ENCODE measurements around the gene EXOC4. TPM values are rescaled to one million over a fixed set of nuclear protein-coding genes. Genes with fewer than 3 reads are reported as not detected.

EXOC4 gene
- total RNA-seq, 1 donor from 2014 or later = 103 TPM

DNA sequence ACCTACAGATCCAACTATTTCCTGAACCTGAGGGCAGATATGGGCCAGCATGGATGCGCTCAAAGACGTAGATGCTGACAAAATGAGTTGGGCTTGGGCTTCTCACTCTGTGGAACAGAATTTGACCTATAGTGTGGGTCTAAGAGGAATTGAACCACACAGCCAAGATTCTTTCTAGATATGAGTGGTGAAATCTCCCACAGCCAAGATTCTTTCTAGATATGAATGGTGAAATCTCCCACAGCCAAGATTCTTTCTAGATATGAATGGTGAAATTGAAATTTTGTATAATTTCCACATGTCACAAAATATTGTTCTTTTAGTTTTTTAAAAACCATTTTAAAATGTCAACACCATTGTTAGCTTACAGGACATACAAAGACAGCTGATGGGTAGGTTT lies 658.8 kb downstream of the EXOC4 start:
- no peak overlapping the region for H3K4me3 Mint-ChIP-seq

DNA sequence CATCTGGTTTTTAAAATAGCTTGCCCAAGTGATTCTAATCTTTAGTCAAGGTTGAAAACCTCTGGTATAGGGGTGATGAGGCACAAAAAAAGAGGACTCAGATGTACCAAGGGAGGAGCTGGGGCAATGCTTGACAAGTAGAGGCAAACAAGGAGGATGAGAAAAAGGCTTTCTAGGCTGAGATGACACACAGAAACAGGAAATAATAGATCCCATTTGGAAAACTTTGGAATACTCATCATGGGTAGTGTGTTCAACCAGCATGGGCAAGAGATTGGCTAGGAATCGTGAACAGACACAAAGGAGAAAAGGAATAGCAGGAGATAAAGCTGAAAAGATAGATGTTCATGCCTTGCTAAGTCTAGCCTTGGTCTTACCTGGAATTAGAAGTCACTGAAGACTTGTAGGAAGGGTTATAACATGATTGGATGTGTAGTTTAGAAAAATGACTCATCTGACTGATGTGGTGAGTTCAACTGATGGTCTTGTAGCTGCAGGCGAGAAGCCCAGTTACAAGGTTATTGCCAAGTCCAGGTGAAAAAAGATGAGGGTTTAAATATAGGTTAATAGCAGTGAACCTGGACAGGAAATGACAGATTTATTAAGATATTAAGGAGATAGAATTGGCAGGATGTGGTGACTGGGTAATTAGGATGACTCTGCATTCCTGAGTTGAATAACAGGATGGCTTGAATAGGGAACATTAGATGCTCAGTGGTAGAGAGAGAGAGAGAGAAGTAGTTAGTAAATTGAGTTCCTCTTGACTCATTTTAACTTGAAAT lies 660.2 kb downstream of the EXOC4 start:
- Mint-ChIP-seq H3K36me3 (ENCODE audit: low read depth) (peaks cover 24% of the 10 kb centered on the region), H3K4me3 (no peak overlapping the region), H3K27ac (no peak overlapping the region), H3K9me3 (no peaks in the 10 kb centered on the region), H3K4me1 (no peaks in the 10 kb centered on the region), H3K27me3 (no peaks in the 10 kb centered on the region)
- intact Hi-C loops (cut with micrococcal nuclease) = no loop called here
- ATAC-seq (ENCODE audit: low read depth) (no peak), DNase-seq (no peak)
- TF ChIP-seq, protein P1, sequence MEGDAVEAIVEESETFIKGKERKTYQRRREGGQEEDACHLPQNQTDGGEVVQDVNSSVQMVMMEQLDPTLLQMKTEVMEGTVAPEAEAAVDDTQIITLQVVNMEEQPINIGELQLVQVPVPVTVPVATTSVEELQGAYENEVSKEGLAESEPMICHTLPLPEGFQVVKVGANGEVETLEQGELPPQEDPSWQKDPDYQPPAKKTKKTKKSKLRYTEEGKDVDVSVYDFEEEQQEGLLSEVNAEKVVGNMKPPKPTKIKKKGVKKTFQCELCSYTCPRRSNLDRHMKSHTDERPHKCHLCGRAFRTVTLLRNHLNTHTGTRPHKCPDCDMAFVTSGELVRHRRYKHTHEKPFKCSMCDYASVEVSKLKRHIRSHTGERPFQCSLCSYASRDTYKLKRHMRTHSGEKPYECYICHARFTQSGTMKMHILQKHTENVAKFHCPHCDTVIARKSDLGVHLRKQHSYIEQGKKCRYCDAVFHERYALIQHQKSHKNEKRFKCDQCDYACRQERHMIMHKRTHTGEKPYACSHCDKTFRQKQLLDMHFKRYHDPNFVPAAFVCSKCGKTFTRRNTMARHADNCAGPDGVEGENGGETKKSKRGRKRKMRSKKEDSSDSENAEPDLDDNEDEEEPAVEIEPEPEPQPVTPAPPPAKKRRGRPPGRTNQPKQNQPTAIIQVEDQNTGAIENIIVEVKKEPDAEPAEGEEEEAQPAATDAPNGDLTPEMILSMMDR (IDR thresholded peaks at IDR 0.05) = no peak
- ChIA-PET CTCF (no interaction called here), POLR2A (no interaction called here)

More for the DNA sequence above, 658.8 kb downstream of the EXOC4 start:
- TF ChIP-seq, protein P1 (IDR thresholded peaks at IDR 0.05) = no peak
- DNase-seq = no peak
- intact Hi-C loops (cut with micrococcal nuclease) = no loop called here
- Mint-ChIP-seq H3K27ac (no peak overlapping the region), H3K27me3 (no peaks in the 10 kb centered on the region), H3K4me1 (no peaks in the 10 kb centered on the region), H3K9me3 (no peaks in the 10 kb centered on the region), H3K36me3 (ENCODE audit: low read depth) (peaks cover 17% of the 10 kb centered on the region)
- POLR2A ChIA-PET = no interaction called here
- CTCF ChIA-PET = no interaction called here
- no peak for ATAC-seq (ENCODE audit: low read depth)

DNA sequence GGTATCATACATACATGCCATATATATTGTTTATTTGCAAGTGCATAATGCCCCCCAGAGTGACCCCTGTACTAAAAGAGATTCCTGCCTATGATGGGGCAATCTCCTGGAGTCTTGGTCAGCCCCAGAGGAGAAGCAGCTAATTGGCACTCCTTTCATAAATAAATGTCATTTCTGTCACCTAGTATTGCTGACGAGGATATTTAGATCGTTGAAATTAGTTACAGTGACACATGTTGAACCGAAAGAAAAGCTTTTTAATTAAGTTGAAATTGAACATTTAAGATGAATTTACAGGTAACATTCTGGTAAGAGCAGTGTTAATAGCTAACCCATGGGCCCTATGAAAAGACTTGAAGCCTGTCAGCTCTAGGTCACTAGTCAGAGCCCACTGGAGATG lies 663.7 kb downstream of the EXOC4 start:
- TF ChIP-seq, protein P1 (IDR thresholded peaks at IDR 0.05) = no peak
- no peak for DNase-seq
- H3K4me1 Mint-ChIP-seq = no peaks in the 10 kb centered on the region
- H3K27me3 Mint-ChIP-seq = no peaks in the 10 kb centered on the region
- ChIA-PET CTCF (no interaction called here), POLR2A (no interaction called here)
- peaks cover 48% of the 10 kb centered on the region for H3K36me3 Mint-ChIP-seq (ENCODE audit: low read depth)
- peaks cover 14% of the 10 kb centered on the region for H3K9me3 Mint-ChIP-seq
- no peak for ATAC-seq (ENCODE audit: low read depth)
- intact Hi-C loops (cut with micrococcal nuclease) = no loop called here
- no peak overlapping the region for H3K4me3 Mint-ChIP-seq
- H3K27ac Mint-ChIP-seq = no peak overlapping the region

DNA sequence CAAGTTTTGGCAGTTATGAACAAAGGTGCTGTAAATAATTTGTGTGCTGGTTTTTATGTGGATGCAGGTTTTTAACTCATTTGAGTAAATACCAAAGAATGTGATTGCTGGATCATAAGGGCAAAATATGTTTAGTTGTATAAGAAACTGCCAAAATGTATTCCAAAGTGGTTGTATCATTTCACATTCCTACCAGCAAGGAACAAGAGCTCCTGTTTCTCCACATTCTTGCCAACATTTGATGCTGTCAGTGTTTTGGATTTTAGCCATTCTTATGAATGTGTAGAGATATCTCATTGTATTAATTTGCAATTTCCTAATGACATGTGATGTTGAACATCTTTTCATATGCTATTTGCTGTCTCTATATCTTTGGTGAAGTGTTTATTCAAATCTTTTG lies 666.9 kb downstream of the EXOC4 start:
- H3K36me3 Mint-ChIP-seq (ENCODE audit: low read depth) = peaks cover 55% of the 10 kb centered on the region

DNA sequence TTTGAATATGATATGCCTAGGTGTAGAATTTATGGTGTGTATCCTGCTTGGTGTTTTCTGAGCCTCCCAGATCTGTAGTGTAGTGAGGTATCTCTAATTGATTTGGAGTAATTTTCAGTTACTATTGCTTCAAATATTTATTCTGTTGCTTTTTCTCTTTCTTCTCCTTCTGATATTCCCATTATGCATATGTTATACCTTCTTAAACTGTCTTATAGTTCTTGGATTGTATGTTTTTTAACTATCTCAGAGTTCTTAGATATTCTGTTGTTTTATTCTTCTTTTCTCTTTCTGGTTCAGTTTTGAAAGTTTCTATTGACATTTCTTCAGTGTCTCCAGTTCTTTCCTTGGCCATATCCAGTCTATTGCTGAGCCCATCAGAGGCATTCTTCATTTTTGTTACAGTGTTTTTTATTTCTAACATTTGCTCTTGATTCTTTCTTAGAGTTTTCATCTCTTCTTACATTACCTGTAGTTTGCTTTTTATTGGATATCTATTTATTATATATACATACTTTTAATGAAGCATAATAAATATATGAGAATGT lies 668.8 kb downstream of the EXOC4 start:
- CTCF ChIA-PET = no interaction called here
- H3K27me3 Mint-ChIP-seq = no peaks in the 10 kb centered on the region
- peaks cover 17% of the 10 kb centered on the region for H3K9me3 Mint-ChIP-seq
- no peaks in the 10 kb centered on the region for H3K4me1 Mint-ChIP-seq
- DNase-seq = no peak
- H3K27ac Mint-ChIP-seq = no peak overlapping the region
- TF ChIP-seq, protein P1 (IDR thresholded peaks at IDR 0.05) = no peak
- ATAC-seq (ENCODE audit: low read depth) = no peak
- POLR2A ChIA-PET = no interaction called here
- intact Hi-C loops (cut with micrococcal nuclease) = no loop called here
- H3K36me3 Mint-ChIP-seq (ENCODE audit: low read depth) = peaks cover 49% of the 10 kb centered on the region
- H3K4me3 Mint-ChIP-seq = no peak overlapping the region

More for the DNA sequence above, 666.9 kb downstream of the EXOC4 start:
- no peak for ATAC-seq (ENCODE audit: low read depth)
- TF ChIP-seq, protein P1 (IDR thresholded peaks at IDR 0.05) = no peak
- Mint-ChIP-seq H3K4me1 (no peaks in the 10 kb centered on the region), H3K27ac (no peak overlapping the region), H3K27me3 (no peaks in the 10 kb centered on the region), H3K4me3 (no peak overlapping the region), H3K9me3 (peaks cover 17% of the 10 kb centered on the region)
- intact Hi-C loops (cut with micrococcal nuclease) = no loop called here
- no peak for DNase-seq
- ChIA-PET CTCF (no interaction called here), POLR2A (no interaction called here)

Measured in activated B cell treated with CpG ODN at 0.5 μM for 24 hours (primary cell).